IPS-NIHi7 (cell line): ENCODE measurements around the gene DNM1L.

Experiments
- DNase-seq: peaks from one replicate; pipeline ENCODE4 v3.0.0; 2012; ENCODE audit warnings: mixed read lengths; ENCODE audit errors: extremely low spot score

The DNM1L gene

GRCh38 chr12:32679091-32679919 is at the start of gene DNM1L:
TSS of gene DNM1L (plus strand) at chr12:32679301. CDS start at chr12:32679364, 63 bp downstream.
- peak; percentile 99 for DNase-seq

GRCh38 chr12:32641287-32641901 is 37.7 kb upstream of the DNM1L start:
- no peak for DNase-seq

- DNase-seq = no peak
Observed at GRCh38 chr12:32644431-32644830, 34.7 kb upstream of the DNM1L start.

GRCh38 chr12:32647275-32647674 is 31.8 kb upstream of the DNM1L start:
- no peak for DNase-seq

GRCh38 chr12:32650508-32650907 is 28.6 kb upstream of the DNM1L start:
- no peak for DNase-seq

- DNase-seq = no peak
Observed at GRCh38 chr12:32651151-32651955, 27.7 kb upstream of the DNM1L start.

- no peak for DNase-seq
Observed at GRCh38 chr12:32651956-32652210, 27.2 kb upstream of the DNM1L start.

- no peak for DNase-seq
Observed at GRCh38 chr12:32659908-32660440, 19.1 kb upstream of the DNM1L start.

GRCh38 chr12:32661706-32662105 is 17.4 kb upstream of the DNM1L start:
- DNase-seq = no peak

GRCh38 chr12:32662665-32663064 is 16.4 kb upstream of the DNM1L start:
- DNase-seq = no peak

- no peak for DNase-seq
Observed at GRCh38 chr12:32666018-32666417, 13.1 kb upstream of the DNM1L start.

GRCh38 chr12:32669584-32669983 is 9.5 kb upstream of the DNM1L start:
- no peak for DNase-seq

GRCh38 chr12:32671930-32672780 is 6.9 kb upstream of the DNM1L start:
- DNase-seq = peak; percentile 69

GRCh38 chr12:32679920-32680237 is 778 bp downstream of the DNM1L start:
- DNase-seq = no peak

- no peak for DNase-seq
Observed at GRCh38 chr12:32680787-32681186, 1.7 kb downstream of the DNM1L start.

- no peak for DNase-seq
Observed at GRCh38 chr12:32681272-32681671, 2.2 kb downstream of the DNM1L start.

- no peak for DNase-seq
Observed at GRCh38 chr12:32686340-32686739, 7.2 kb downstream of the DNM1L start.

- no peak for DNase-seq
Observed at GRCh38 chr12:32688786-32689185, 9.7 kb downstream of the DNM1L start.

GRCh38 chr12:32690927-32691326 is 11.8 kb downstream of the DNM1L start:
- DNase-seq = no peak

GRCh38 chr12:32692358-32692757 is 13.3 kb downstream of the DNM1L start:
- DNase-seq = no peak

- no peak for DNase-seq
Observed at GRCh38 chr12:32693036-32693435, 13.9 kb downstream of the DNM1L start.

- no peak for DNase-seq
Observed at GRCh38 chr12:32695787-32696186, 16.7 kb downstream of the DNM1L start.
